K562 (cell line): ENCODE data around the gene FAAP100. TPM values are rescaled to one million over a fixed set of nuclear protein-coding genes. Genes with fewer than 3 reads are reported as not detected.

Experiments used
- ATAC-seq: fragments of 200-7000 bp; cut with Tn5 transposase; 3 replicates; pipeline ENCODE4 v1.9.1; 2020; ENCODE audit warnings: moderate library complexity
- BruUV-seq: library from RNA; stranded (reverse); fragments of 400-500 nt; replicated peaks from 2 replicates; lab custom pipeline; 2021; lab: Mats Ljungman, UMichigan
- CTCF ChIA-PET: fragments of 300-600 bp; formaldehyde crosslinking; extraction: SDS; loops from one replicate; lab custom pipeline; 2021; ENCODE audit warnings: low intra/inter-chr PET ratio; lab: Yijun Ruan, JAX
- POLR2A ChIA-PET: fragments of 300-600, 350-650 bp; sonication (Branson Sonifier 250); formaldehyde crosslinking; extraction: SDS; loops from one replicate; lab custom pipeline; 2021; ENCODE audit warnings: antibody characterized with exemption, inconsistent platforms; lab: Yijun Ruan, JAX
- DNase-seq, 4 experiments: peaks; one replicate each; pipeline versions ENCODE4 v3.0.0 to v3.0.0-alpha.2; 2011 to 2018; ENCODE audit warnings: low spot score in 3 of 4, mixed read lengths in 3 of 4; ENCODE audit errors: extremely low read depth in 1 of 4
- FAIRE-seq: peaks from 2 replicates; lab custom pipeline; 2011; peaks lifted over from hg19 to GRCh38; lab: Jason Lieb, UNC
- H2AFZ ChIP-seq: 2 replicates; pipeline ENCODE4 v1.6.0; 2011; ENCODE audit warnings: low read depth, low read length, control low read depth, inconsistent platforms
- H3K27ac ChIP-seq: fragments of 200-600 bp; 3 replicates; pipeline ENCODE4 v1.8.0; 2011; ENCODE audit warnings: low read depth, mild to moderate bottlenecking, control low read depth, inconsistent platforms, low read length, moderate library complexity, mixed read lengths; ENCODE audit errors: extremely low read depth
- H3K27me3 ChIP-seq, 2 experiments: fragments of 300-600 bp in 1 of 2; 2 replicates in 1 of 2; 3 replicates in 1 of 2; pipeline versions ENCODE4 v1.6.0 to v1.8.0; 2011; ENCODE audit warnings: inconsistent platforms in 2 of 2, low read length in 2 of 2, mild to moderate bottlenecking in 1 of 2, mixed read lengths in 1 of 2, moderate library complexity in 1 of 2; ENCODE audit not compliant: control insufficient read depth in 2 of 2, insufficient read depth in 2 of 2
- H3K36me3 ChIP-seq: fragments of 300-600 bp; 3 replicates; pipeline ENCODE4 v1.8.0; 2011; ENCODE audit warnings: mild to moderate bottlenecking, low read length, inconsistent platforms; ENCODE audit not compliant: control insufficient read depth, insufficient read depth
- H3K4me1 ChIP-seq, 2 experiments: fragments of 200-600 bp in 1 of 2; replicated peaks in 1 of 2; 2 replicates in 1 of 2; 3 replicates in 1 of 2; pipeline versions ENCODE4 v1.5.1 to v1.8.0; 2011; ENCODE audit warnings: inconsistent platforms in 2 of 2, low read length in 2 of 2, mild to moderate bottlenecking in 1 of 2, mixed read lengths in 1 of 2, moderate library complexity in 1 of 2; ENCODE audit not compliant: control insufficient read depth in 2 of 2, insufficient read depth in 2 of 2
- H3K4me2 ChIP-seq: 2 replicates; pipeline ENCODE4 v1.6.1; 2011; ENCODE audit warnings: low read length, control low read depth, inconsistent platforms, mixed read lengths; ENCODE audit not compliant: insufficient read depth
- H3K4me3 ChIP-seq: fragments of 200-600 bp; sonication (generic), shearing (Covaris generic); 2 replicates; pipeline ENCODE4 v1.5.1; 2016; ENCODE audit warnings: control low read depth, inconsistent platforms
- H3K79me2 ChIP-seq: fragments of 200-600 bp; 3 replicates; pipeline ENCODE4 v1.8.0; 2011; ENCODE audit warnings: low read length, inconsistent platforms; ENCODE audit not compliant: control insufficient read depth, insufficient read depth
- H3K9ac ChIP-seq, 2 experiments: 2 replicates each; pipeline versions ENCODE4 v1.6.0 to v1.6.1; 2011; ENCODE audit warnings: low read depth in 2 of 2, low read length in 2 of 2, control low read depth in 1 of 2, inconsistent platforms in 1 of 2, mild to moderate bottlenecking in 1 of 2, mixed read lengths in 1 of 2; ENCODE audit not compliant: insufficient read depth in 1 of 2
- H3K9me1 ChIP-seq: one replicate; pipeline ENCODE4 v1.6.0; 2011; ENCODE audit warnings: inconsistent platforms, mild to moderate bottlenecking, low read length, moderate library complexity; ENCODE audit not compliant: control insufficient read depth, insufficient read depth
- H3K9me3 ChIP-seq: replicated peaks from 2 replicates; pipeline ENCODE4 v1.5.1; 2011; ENCODE audit warnings: low read depth, low read length, inconsistent platforms; ENCODE audit not compliant: control insufficient read depth, insufficient read depth
- H4K20me1 ChIP-seq: replicated peaks from 2 replicates; pipeline ENCODE4 v1.6.1; 2011; ENCODE audit warnings: low read length, inconsistent platforms, mixed read lengths; ENCODE audit not compliant: control insufficient read depth, insufficient read depth
- ADNP ChIP-seq: fragments of 200-800 bp; sonication (Bioruptor generic); IDR thresholded peaks from 2 replicates; pipeline ENCODE4 v1.6.1; 2016; ENCODE audit warnings: missing genetic modification characterization, missing compliant biosample characterization
- CAMTA2 ChIP-seq: fragments of 250-450 bp; sonication (Bioruptor Pico); conservative IDR thresholded peaks from 2 replicates; pipeline ENCODE4 v1.5.1; 2022
- ESRRB ChIP-seq: fragments of 250-450 bp; sonication (Bioruptor Pico); IDR thresholded peaks from 2 replicates; pipeline ENCODE4 v1.5.0; 2020; ENCODE audit warnings: mild to moderate bottlenecking, moderate library complexity, borderline replicate concordance
- FOXK1 ChIP-seq: sonication (generic); formaldehyde crosslinking; IDR thresholded peaks from 2 replicates; pipeline ENCODE4 v1.8.0; 2022; ENCODE audit warnings: missing genetic modification reagents, mild to moderate bottlenecking, borderline replicate concordance
- MYC ChIP-seq, 2 experiments: fragments of 250-450 bp in 1 of 2; sonication (Bioruptor Pico) in 1 of 2; IDR thresholded peaks; 2 replicates each; pipeline versions ENCODE4 v1.5.1 to v1.6.1; 2012 to 2021; ENCODE audit warnings: low read depth in 2 of 2, borderline replicate concordance in 1 of 2, improper control_type of control experiment in 1 of 2, low read length in 1 of 2, mild to moderate bottlenecking in 1 of 2, moderate library complexity in 1 of 2
- PTRF ChIP-seq: fragments of 450-650 bp; IDR thresholded peaks from 2 replicates; pipeline ENCODE4 v1.6.1; 2016; ENCODE audit warnings: mild to moderate bottlenecking, missing genetic modification characterization, missing compliant biosample characterization
- SMARCE1 ChIP-seq: fragments of 450-650 bp; IDR thresholded peaks from 2 replicates; pipeline ENCODE4 v1.7.1; 2016; ENCODE audit warnings: mild to moderate bottlenecking
- TAF7 ChIP-seq: fragments of 450-650 bp; IDR thresholded peaks from 2 replicates; pipeline ENCODE4 v1.6.1; 2016; ENCODE audit warnings: missing genetic modification characterization, missing compliant biosample characterization
- TAL1 ChIP-seq: fragments of 450-650 bp; IDR thresholded peaks from 2 replicates; pipeline ENCODE4 v1.6.1; 2016; ENCODE audit warnings: mild to moderate bottlenecking
- TOE1 ChIP-seq, 2 experiments: fragments of 450-650 bp in 1 of 2; sonication (generic) in 1 of 2; formaldehyde crosslinking in 1 of 2; IDR thresholded peaks; 2 replicates each; pipeline versions ENCODE4 v1.7.1 to v1.8.0; 2016 to 2022; ENCODE audit warnings: borderline replicate concordance in 2 of 2, mild to moderate bottlenecking in 2 of 2, antibody characterized with exemption in 1 of 2, inconsistent platforms in 1 of 2, low read depth in 1 of 2, missing genetic modification reagents in 1 of 2, moderate library complexity in 1 of 2
- ZNF12 ChIP-seq: sonication (generic); formaldehyde crosslinking; IDR thresholded peaks from 2 replicates; pipeline ENCODE4 v1.4.0; 2020; ENCODE audit warnings: mild to moderate bottlenecking, missing genetic modification reagents
- ZNF316 ChIP-seq: fragments of 450-650 bp; IDR thresholded peaks from 2 replicates; pipeline ENCODE4 v1.6.1; 2016
- ZNF830 ChIP-seq: fragments of 250-450 bp; sonication (Bioruptor Pico); IDR thresholded peaks from 2 replicates; pipeline ENCODE4 v1.5.0; 2021; ENCODE audit warnings: mild to moderate bottlenecking
- WGBS: fragments of 100-300 bp; shearing (Covaris generic); methylation state at CpG from one replicate; pipeline ENCODE4 v1.1.6; 2016; ENCODE audit warnings: low coverage, mixed read lengths; ENCODE audit not compliant: insufficient coverage; ENCODE audit errors: missing lambda C conversion rate; 5-methylcytosine and 5-hydroxymethylcytosine counted together
- in situ Hi-C: fragments of 300-500 bp; cut with MboI; formaldehyde crosslinking; loops from 4 replicates; pipeline ENCODE4 v1.15.0; 2018; ENCODE audit warnings: inconsistent platforms, mixed read lengths
- intact Hi-C: fragments of 100-400 bp; cut with micrococcal nuclease; formaldehyde crosslinking; loops from 2 replicates; pipeline ENCODE4 v1.14.2; 2022
- polyA plus RNA-seq, 8 experiments: library from polyadenylated mRNA; depleted of rRNA in 4 of 8; stranded (reverse) in 5 of 8; unstranded in 3 of 8; fragments of >200 nt; fragmentation: Nextera tagmentation in 2 of 8; fragmentation: Illumina TruSeq in 1 of 8; extraction: Ambion mirVana in 2 of 8; extraction: Trizol in 1 of 8; gene quantifications; 2 replicates each; pipeline versions ENCODE4 v1.2.1 to v1.2.3, GENCODE V29; 2011 to 2014; ENCODE audit warnings: inconsistent platforms in 1 of 8, missing spikeins in 1 of 8
- total RNA-seq, 7 experiments: library from RNA; depleted of rRNA in 6 of 7; stranded (reverse); fragments of >200 nt in 6 of 7; fragmentation: Illumina TruSeq in 2 of 7; extraction: Trizol in 2 of 7; gene quantifications; 2 replicates each; pipeline versions ENCODE4 v1.2.1 to v1.2.3, GENCODE V29; 2011 to 2021; ENCODE audit warnings: low replicate concordance in 1 of 7
- TF ChIP-seq, protein P1 (sequence below): fragments of 450-650 bp; IDR thresholded peaks from 2 replicates; pipeline ENCODE4 v1.6.1; 2018; ENCODE audit not compliant: partially characterized antibody

Gene FAAP100
- total and polyA plus RNA-seq, 9 of the 15 experiments (the other 6 are each of a cell fraction or from before 2014, with no cell fraction given) = 0.31 to 51.2 (median 12.6) TPM

DNA sequence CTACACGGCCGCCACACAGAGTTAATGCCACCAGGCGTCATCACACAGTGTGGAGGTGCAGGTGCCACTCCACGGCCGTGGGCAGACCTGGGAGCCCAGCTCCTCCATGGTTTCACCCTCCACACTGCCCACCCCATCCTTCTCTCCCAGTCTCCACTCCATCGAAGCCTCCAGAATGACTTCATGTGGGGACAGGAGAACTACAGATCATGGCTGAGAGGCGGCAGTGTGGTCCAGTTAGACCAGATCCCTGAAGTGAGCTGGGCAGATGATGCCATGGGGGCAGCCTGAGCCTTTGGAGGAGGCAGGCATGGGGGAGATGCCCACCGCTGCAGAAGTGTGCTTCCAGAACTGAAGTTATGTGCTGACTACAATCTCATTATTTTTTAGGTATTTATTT lies 38.0 kb upstream of the FAAP100 start:
- H3K27me3 ChIP-seq = no peaks in the 10 kb centered on the region
- no peaks in the 10 kb centered on the region for H4K20me1 ChIP-seq
- H3K79me2 ChIP-seq = no peaks in the 10 kb centered on the region
- H3K9me1 ChIP-seq = peaks cover 4% of the 10 kb centered on the region
- no peaks in the 10 kb centered on the region for H3K4me1 ChIP-seq
- H3K27ac ChIP-seq = no peak overlapping the region
- H3K9ac ChIP-seq = no peak overlapping the region
- ChIA-PET CTCF (no interaction called here), POLR2A (interaction anchor here (0.5 kb wide), 1 partner anchor 31 kb away, joined by 3 read pairs; no protein-coding TSS in a partner anchor)
- BruUV-seq = no TSS peak
- H3K4me2 ChIP-seq = no peak overlapping the region
- WGBS = 97% methylated on average over 8 of the region's 8 CpGs
- no peak overlapping the region for H3K4me3 ChIP-seq
- in situ Hi-C loops = no loop called here
- ATAC-seq (no peak), FAIRE-seq (no peak), DNase-seq (no peak)
- H3K36me3 ChIP-seq = peaks cover 93% of the 10 kb centered on the region
- no peak overlapping the region for H2AFZ ChIP-seq
- intact Hi-C loops = no loop called here
- no peaks in the 10 kb centered on the region for H3K9me3 ChIP-seq
- TF ChIP-seq SMARCE1 (no peak), FOXK1 (CRISPR knock-in tag) (no peak), CAMTA2 (no peak), ZNF830 (CRISPR knock-in tag) (no peak), TAL1 (no peak), TOE1 (IDR thresholded peaks at IDR 0.05; ENCODE audit: borderline replicate concordance) (no peak), TOE1 (CRISPR knock-in tag; IDR thresholded peaks at IDR 0.05; ENCODE audit: borderline replicate concordance, low read depth) (no peak), PTRF (tag) (no peak), TAF7 (tag) (no peak), ZNF12 (CRISPR knock-in tag) (no peak), ZNF316 (no peak), ADNP (no peak), MYC (IDR thresholded peaks at IDR 0.05; ENCODE audit: low read depth, low read length) (no peak), MYC (CRISPR knock-in tag; IDR thresholded peaks at IDR 0.05; ENCODE audit: borderline replicate concordance, low read depth) (no peak), ESRRB (CRISPR knock-in tag) (no peak)
- TF ChIP-seq, protein P1, sequence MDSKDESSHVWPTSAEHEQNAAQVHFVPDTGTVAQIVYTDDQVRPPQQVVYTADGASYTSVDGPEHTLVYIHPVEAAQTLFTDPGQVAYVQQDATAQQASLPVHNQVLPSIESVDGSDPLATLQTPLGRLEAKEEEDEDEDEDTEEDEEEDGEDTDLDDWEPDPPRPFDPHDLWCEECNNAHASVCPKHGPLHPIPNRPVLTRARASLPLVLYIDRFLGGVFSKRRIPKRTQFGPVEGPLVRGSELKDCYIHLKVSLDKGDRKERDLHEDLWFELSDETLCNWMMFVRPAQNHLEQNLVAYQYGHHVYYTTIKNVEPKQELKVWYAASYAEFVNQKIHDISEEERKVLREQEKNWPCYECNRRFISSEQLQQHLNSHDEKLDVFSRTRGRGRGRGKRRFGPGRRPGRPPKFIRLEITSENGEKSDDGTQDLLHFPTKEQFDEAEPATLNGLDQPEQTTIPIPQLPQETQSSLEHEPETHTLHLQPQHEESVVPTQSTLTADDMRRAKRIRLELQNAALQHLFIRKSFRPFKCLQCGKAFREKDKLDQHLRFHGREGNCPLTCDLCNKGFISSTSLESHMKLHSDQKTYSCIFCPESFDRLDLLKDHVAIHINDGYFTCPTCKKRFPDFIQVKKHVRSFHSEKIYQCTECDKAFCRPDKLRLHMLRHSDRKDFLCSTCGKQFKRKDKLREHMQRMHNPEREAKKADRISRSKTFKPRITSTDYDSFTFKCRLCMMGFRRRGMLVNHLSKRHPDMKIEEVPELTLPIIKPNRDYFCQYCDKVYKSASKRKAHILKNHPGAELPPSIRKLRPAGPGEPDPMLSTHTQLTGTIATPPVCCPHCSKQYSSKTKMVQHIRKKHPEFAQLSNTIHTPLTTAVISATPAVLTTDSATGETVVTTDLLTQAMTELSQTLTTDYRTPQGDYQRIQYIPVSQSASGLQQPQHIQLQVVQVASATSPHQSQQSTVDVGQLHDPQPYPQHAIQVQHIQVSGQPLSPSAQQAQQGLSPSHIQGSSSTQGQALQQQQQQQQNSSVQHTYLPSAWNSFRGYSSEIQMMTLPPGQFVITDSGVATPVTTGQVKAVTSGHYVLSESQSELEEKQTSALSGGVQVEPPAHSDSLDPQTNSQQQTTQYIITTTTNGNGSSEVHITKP = no peak
